Liver (tissue), 9 donors: Measurements from ENCODE around the gene DCTN5. TPM values are rescaled to one million over a fixed set of nuclear protein-coding genes. Genes with fewer than 3 reads are reported as not detected.

Experiments
- DNase-seq: peaks from one replicate; pipeline ENCODE4 v3.0.0-alpha.2; 2017; ENCODE audit warnings: low spot score
- H3K27ac ChIP-seq, 2 donors: one replicate each; pipeline ENCODE4 v1.7.0; 2013; ENCODE audit warnings: inconsistent platforms in 2 of 2, low read length in 2 of 2, control low read depth in 1 of 2, low read depth in 1 of 2, mild to moderate bottlenecking in 1 of 2
- H3K27me3 ChIP-seq, 4 donors: one replicate each; pipeline versions ENCODE4 v1.6.1 to v1.7.0; 2013; ENCODE audit warnings: low read length in 3 of 4, inconsistent platforms in 1 of 4, mild to moderate bottlenecking in 1 of 4, moderate library complexity in 1 of 4; ENCODE audit not compliant: control insufficient read depth in 4 of 4, insufficient read depth in 4 of 4
- H3K36me3 ChIP-seq, 4 donors: one replicate each; pipeline versions ENCODE4 v1.6.1 to v1.7.0; 2013; ENCODE audit warnings: low read length in 3 of 4, mild to moderate bottlenecking in 3 of 4, low read depth in 1 of 4, moderate library complexity in 1 of 4; ENCODE audit not compliant: control insufficient read depth in 4 of 4, insufficient read depth in 3 of 4
- H3K4me1 ChIP-seq, 4 donors: one replicate each; pipeline versions ENCODE4 v1.6.1 to v1.7.0; 2013; ENCODE audit warnings: low read length in 3 of 4, mild to moderate bottlenecking in 3 of 4, moderate library complexity in 1 of 4; ENCODE audit not compliant: control insufficient read depth in 4 of 4, insufficient read depth in 4 of 4
- H3K4me3 ChIP-seq, 3 donors: one replicate each; pipeline versions ENCODE4 v1.6.1 to v1.7.0; 2013; ENCODE audit warnings: low read length in 3 of 3, control low read depth in 1 of 3, low read depth in 1 of 3, mild to moderate bottlenecking in 1 of 3
- H3K9ac ChIP-seq, 2 donors: one replicate each; pipeline ENCODE4 v1.7.0; 2013; ENCODE audit warnings: low read length in 2 of 2, mild to moderate bottlenecking in 2 of 2, moderate library complexity in 2 of 2, control low read depth in 1 of 2, low read depth in 1 of 2
- H3K9me3 ChIP-seq, 4 donors: one replicate each; pipeline versions ENCODE4 v1.6.1 to v1.7.0; 2013; ENCODE audit warnings: low read length in 3 of 4; ENCODE audit not compliant: control insufficient read depth in 4 of 4
- ATF3 ChIP-seq: IDR thresholded peaks from 2 replicates; pipeline ENCODE4 v1.6.1; 2016; ENCODE audit warnings: antibody characterized with exemption
- CTCF ChIP-seq: fragments of 150-350 bp; IDR thresholded peaks from 2 replicates; pipeline ENCODE4 v1.5.1; 2017; ENCODE audit warnings: improper control_type of control experiment, low read depth, low read length; ENCODE audit not compliant: missing input control
- EGR1 ChIP-seq, 2 donors: IDR thresholded peaks; 2 replicates each; pipeline ENCODE4 v1.6.1; 2016 to 2018; ENCODE audit warnings: antibody characterized with exemption in 2 of 2, low read depth in 2 of 2
- FOXA1 ChIP-seq: IDR thresholded peaks from 2 replicates; pipeline ENCODE4 v1.6.1; 2016; ENCODE audit warnings: antibody characterized with exemption
- FOXA2 ChIP-seq: IDR thresholded peaks from 2 replicates; pipeline ENCODE4 v1.6.1; 2016; ENCODE audit warnings: antibody characterized with exemption
- GABPA ChIP-seq, 2 donors: IDR thresholded peaks in 1 of 2; conservative IDR thresholded peaks in 1 of 2; 2 replicates each; pipeline ENCODE4 v1.6.1; 2016; ENCODE audit warnings: antibody characterized with exemption in 2 of 2, mild to moderate bottlenecking in 1 of 2, moderate library complexity in 1 of 2
- HNF4A ChIP-seq, 2 donors: conservative IDR thresholded peaks; 2 replicates each; pipeline ENCODE4 v1.6.1; 2016; ENCODE audit warnings: antibody characterized with exemption in 2 of 2, mild to moderate bottlenecking in 2 of 2
- HNF4G ChIP-seq: IDR thresholded peaks from 2 replicates; pipeline ENCODE4 v1.6.1; 2016; ENCODE audit warnings: antibody characterized with exemption
- JUND ChIP-seq, 2 donors: IDR thresholded peaks; 2 replicates each; pipeline ENCODE4 v1.6.1; 2016; ENCODE audit warnings: antibody characterized with exemption in 2 of 2
- MAX ChIP-seq: IDR thresholded peaks from 2 replicates; pipeline ENCODE4 v1.6.1; 2016; ENCODE audit warnings: antibody characterized with exemption
- NR2F2 ChIP-seq: IDR thresholded peaks from 2 replicates; pipeline ENCODE4 v1.6.1; 2016; ENCODE audit warnings: antibody characterized with exemption
- RAD21 ChIP-seq, 2 donors: IDR thresholded peaks; 2 replicates each; pipeline ENCODE4 v1.6.1; 2016; ENCODE audit warnings: antibody characterized with exemption in 2 of 2, mild to moderate bottlenecking in 2 of 2
- REST ChIP-seq: IDR thresholded peaks from 2 replicates; pipeline ENCODE4 v1.6.1; 2016; ENCODE audit warnings: antibody characterized with exemption, mild to moderate bottlenecking
- RXRA ChIP-seq, 2 donors: IDR thresholded peaks; 2 replicates each; pipeline ENCODE4 v1.6.1; 2017 to 2018; ENCODE audit warnings: antibody characterized with exemption in 2 of 2, mild to moderate bottlenecking in 1 of 2
- SP1 ChIP-seq: IDR thresholded peaks from 2 replicates; pipeline ENCODE4 v1.6.1; 2018; ENCODE audit warnings: antibody characterized with exemption, mild to moderate bottlenecking
- TAF1 ChIP-seq: conservative IDR thresholded peaks from 2 replicates; pipeline ENCODE4 v1.6.1; 2016; ENCODE audit warnings: antibody characterized with exemption, mild to moderate bottlenecking
- YY1 ChIP-seq: IDR thresholded peaks from 2 replicates; pipeline ENCODE4 v1.6.1; 2016; ENCODE audit warnings: antibody characterized with exemption, mild to moderate bottlenecking
- ZBTB33 ChIP-seq: IDR thresholded peaks from 2 replicates; pipeline ENCODE4 v1.6.1; 2016; ENCODE audit warnings: antibody characterized with exemption
- WGBS: extraction: QIAGEN DNeasy Blood & Tissue Kit; methylation state at CpG from one replicate; pipeline ENCODE4 v1.1.7; 2013; 5-methylcytosine and 5-hydroxymethylcytosine counted together
- polyA plus RNA-seq, 2 donors: library from polyadenylated mRNA; stranded (reverse) in 1 of 2; unstranded in 1 of 2; fragments of 200-250 nt in 1 of 2; fragments of >200 nt in 1 of 2; fragmentation: Nextera tagmentation in 1 of 2; extraction: Ambion mirVana in 1 of 2; gene quantifications; one replicate each; pipeline versions ENCODE4 v1.2.1 to v1.2.3, GENCODE V29; 2013 to 2015
- total RNA-seq, 2 donors: library from RNA; depleted of rRNA; stranded (reverse); fragments of >200 nt; gene quantifications; one replicate each; pipeline ENCODE4 v1.2.3, GENCODE V29; 2014
- donor health status: healthy.
- donor health status: healthy.
- donor health status: healthy.
- donor health status: healthy.
- donor health status: healthy.

Gene DCTN5
- total RNA-seq (10 to 100 TPM; 15.1 to 20.9 TPM), polyA plus RNA-seq (10 to 100 TPM in 1 of 2 donors, 1 to 10 TPM in 1; 8.3 to 16.9 TPM)

GRCh38 chr16:23640931-23641765 lies at the start of gene DCTN5, which contains the start of gene PALB2:
Gene DCTN5, plus strand, starts transcription at chr16:23641466. Its CDS starts 77 bp downstream, at chr16:23641543.
Gene PALB2, minus strand, starts transcription at chr16:23641310. Its CDS starts 153 bp downstream, at chr16:23641157.
- WGBS, result under 1% methylated on average over 64 of the region's 64 CpGs
- peak; percentile 88 for DNase-seq
- Histone ChIP-seq H3K4me3 (peak within 1 kb of the TSS; percentile 86 to 100 (median 97)), H3K4me1 (peaks cover 3 to 23% (median 20%) of the 10 kb centered on the region in 4 donors), H3K27me3 (no peaks in the 10 kb centered on the region), H3K9me3 (no peaks in the 10 kb centered on the region), H3K9ac (peak within 1 kb of the TSS; percentile 78 to 97), H3K36me3 (peaks cover 6 to 11% (median 8%) of the 10 kb centered on the region in 4 donors), H3K27ac (peak within 1 kb of the TSS; percentile 69)
- peak; percentile 14 to 47 for TF ChIP-seq HNF4A (conservative IDR thresholded peaks at IDR 0.05)
- TF ChIP-seq HNF4G, result no peak
- TF ChIP-seq REST, result no peak
- TF ChIP-seq MAX, result peak; percentile 90
- no peak for TF ChIP-seq FOXA2
- peak; percentile 55 for TF ChIP-seq NR2F2
- peak in 1 of 2 donors; percentile 33 for TF ChIP-seq EGR1 (IDR thresholded peaks at IDR 0.05; ENCODE audit: low read depth in 2 of 2)
- TF ChIP-seq SP1, result peak; percentile 59
- peak; percentile 94 for TF ChIP-seq YY1
- no peak for TF ChIP-seq JUND (IDR thresholded peaks at IDR 0.05)
- TF ChIP-seq ATF3, result no peak
- no peak for TF ChIP-seq CTCF
- no peak for TF ChIP-seq RAD21 (IDR thresholded peaks at IDR 0.05)
- TF ChIP-seq GABPA (IDR thresholded peaks at IDR 0.05 in 1 of 2, conservative IDR thresholded peaks at IDR 0.05 in 1 of 2), result peak; percentile 95 to 96
- no peak for TF ChIP-seq TAF1
- TF ChIP-seq FOXA1, result no peak
- TF ChIP-seq ZBTB33, result no peak
- peak; percentile 7 to 13 for TF ChIP-seq RXRA (IDR thresholded peaks at IDR 0.05)
